DND-41 (cell line): ENCODE measurements around the gene SMAP2.

Experiments used
- EZH2 ChIP-seq: IDR thresholded peaks from 3 replicates; pipeline ENCODE4 v1.6.1; 2012; ENCODE audit warnings: borderline replicate concordance, low read depth, mild to moderate bottlenecking, moderate library complexity, low read length, inconsistent platforms; ENCODE audit not compliant: severe bottlenecking
- TF ChIP-seq, protein P1 (sequence below): IDR thresholded peaks from 2 replicates; pipeline ENCODE4 v1.5.1; 2012; ENCODE audit warnings: borderline replicate concordance, low read length, moderate library complexity, mild to moderate bottlenecking; ENCODE audit not compliant: poor library complexity, severe bottlenecking; ENCODE audit errors: extremely low read depth

DNA sequence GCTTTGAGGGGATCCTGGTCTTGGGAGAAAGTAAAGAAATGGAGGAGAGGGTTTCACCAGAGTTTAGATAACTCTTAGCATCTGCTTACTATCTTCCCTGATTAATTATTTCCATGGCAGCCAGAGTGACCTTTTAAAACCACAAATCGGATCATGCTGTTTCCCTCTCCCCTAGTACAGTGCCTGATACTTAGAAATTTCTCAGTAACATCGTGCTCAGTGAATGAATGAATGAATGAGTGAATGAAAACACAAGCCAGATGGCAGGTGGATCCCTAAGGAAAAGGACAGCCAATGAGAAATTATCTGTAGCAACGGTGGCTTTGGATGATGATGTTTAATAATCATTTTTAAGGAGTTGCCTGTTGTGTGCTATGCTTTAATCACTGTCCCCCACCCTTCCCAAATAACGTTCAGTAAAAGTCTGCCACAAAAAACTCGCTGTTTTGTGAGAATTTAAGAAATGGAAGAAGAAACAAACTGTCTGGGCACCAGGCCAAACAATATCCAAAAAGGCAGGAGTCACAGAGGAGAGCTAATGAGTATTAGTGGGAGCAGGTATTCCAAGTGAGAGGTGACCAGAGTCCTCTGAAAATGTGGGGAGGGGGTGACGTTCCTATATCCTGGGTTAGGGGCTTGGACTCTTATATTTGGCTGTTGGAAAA is 737 bp upstream of the SMAP2 start:
- TF ChIP-seq, protein P1, sequence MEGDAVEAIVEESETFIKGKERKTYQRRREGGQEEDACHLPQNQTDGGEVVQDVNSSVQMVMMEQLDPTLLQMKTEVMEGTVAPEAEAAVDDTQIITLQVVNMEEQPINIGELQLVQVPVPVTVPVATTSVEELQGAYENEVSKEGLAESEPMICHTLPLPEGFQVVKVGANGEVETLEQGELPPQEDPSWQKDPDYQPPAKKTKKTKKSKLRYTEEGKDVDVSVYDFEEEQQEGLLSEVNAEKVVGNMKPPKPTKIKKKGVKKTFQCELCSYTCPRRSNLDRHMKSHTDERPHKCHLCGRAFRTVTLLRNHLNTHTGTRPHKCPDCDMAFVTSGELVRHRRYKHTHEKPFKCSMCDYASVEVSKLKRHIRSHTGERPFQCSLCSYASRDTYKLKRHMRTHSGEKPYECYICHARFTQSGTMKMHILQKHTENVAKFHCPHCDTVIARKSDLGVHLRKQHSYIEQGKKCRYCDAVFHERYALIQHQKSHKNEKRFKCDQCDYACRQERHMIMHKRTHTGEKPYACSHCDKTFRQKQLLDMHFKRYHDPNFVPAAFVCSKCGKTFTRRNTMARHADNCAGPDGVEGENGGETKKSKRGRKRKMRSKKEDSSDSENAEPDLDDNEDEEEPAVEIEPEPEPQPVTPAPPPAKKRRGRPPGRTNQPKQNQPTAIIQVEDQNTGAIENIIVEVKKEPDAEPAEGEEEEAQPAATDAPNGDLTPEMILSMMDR = no peak
- no peak for TF ChIP-seq EZH2
